ENCODE data around the gene BACE1-AS.

- TF ChIP-seq CTCF (IDR thresholded peaks at IDR 0.05; ENCODE audit: low read depth, low read length, poor library complexity, severe bottlenecking) (no peak), EZH2phosphoT487 (IDR thresholded peaks at IDR 0.05; ENCODE audit: borderline replicate concordance, low read length) (no peak)
These were observed 27.6 kb downstream of the BACE1-AS start for GRCh38 chr11:117318738-117319137.

All from DOHH2 (cell line).